ENCODE measurements around the gene PTPN6.

DNA sequence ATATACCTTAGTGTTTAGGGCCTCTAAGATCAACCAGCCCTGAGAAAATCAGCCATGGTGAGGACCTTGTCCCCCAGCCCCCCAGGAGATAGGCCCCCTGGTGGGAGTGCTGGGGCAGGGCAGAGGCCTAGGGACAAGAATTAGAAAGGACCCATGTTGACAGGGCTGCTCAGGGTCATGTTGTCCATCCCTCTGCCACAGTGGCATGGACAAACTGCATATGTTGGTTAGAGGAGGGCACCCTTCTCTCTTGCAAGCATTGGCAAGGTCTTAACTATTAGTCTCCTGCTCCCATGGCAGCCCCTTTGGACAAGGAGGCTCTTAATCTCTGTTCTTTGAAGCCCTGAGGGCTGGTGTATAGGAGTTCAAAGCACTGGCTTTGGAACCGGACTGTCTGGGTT lies 755 bp upstream of the PTPN6 start:
- TF ChIP-seq, protein P1, sequence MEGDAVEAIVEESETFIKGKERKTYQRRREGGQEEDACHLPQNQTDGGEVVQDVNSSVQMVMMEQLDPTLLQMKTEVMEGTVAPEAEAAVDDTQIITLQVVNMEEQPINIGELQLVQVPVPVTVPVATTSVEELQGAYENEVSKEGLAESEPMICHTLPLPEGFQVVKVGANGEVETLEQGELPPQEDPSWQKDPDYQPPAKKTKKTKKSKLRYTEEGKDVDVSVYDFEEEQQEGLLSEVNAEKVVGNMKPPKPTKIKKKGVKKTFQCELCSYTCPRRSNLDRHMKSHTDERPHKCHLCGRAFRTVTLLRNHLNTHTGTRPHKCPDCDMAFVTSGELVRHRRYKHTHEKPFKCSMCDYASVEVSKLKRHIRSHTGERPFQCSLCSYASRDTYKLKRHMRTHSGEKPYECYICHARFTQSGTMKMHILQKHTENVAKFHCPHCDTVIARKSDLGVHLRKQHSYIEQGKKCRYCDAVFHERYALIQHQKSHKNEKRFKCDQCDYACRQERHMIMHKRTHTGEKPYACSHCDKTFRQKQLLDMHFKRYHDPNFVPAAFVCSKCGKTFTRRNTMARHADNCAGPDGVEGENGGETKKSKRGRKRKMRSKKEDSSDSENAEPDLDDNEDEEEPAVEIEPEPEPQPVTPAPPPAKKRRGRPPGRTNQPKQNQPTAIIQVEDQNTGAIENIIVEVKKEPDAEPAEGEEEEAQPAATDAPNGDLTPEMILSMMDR (IDR thresholded peaks at IDR 0.05) = no peak
- TF ChIP-seq POLR2A (IDR thresholded peaks at IDR 0.05) = no peak
